ENCODE results near the gene KNOP1.

- no peak for TF ChIP-seq CTCF (conservative IDR thresholded peaks at IDR 0.05)
- TF ChIP-seq EZH2 (IDR thresholded peaks at IDR 0.05; ENCODE audit: low read depth): no peak
These were observed 58.5 kb downstream of the KNOP1 start for GRCh38 chr16:19659554-19659953.
